AG08396 (cell line): ENCODE results near the gene PLPPR1.
"Not testable (repeated sequence)": the region's sequence is repeated elsewhere in the genome, so short reads cannot be mapped to it uniquely, and the experiment has no call there.

ENCODE experiments used
- DNase-seq: peaks from one replicate; pipeline ENCODE4 v3.0.0; 2012; ENCODE audit warnings: low spot score, mixed read lengths

Gene PLPPR1

DNA sequence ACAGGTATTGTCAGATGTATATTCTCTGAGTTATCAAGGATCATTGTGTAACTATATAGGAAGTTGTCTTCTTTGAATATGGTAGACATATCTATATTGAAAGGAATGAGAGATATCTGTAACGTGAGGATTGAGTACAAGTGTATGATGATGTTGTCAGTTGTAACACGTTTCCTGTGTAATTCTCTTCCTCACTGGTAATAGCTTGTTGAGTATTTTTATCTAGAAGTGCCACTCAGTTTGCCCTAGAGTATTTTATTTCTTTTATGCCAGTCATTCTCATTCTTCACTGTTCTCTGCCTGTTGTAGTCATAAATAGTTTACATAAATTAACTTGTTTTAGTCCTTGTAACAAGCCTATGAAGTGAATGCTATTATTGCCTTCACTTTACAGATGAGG lies 184.1 kb downstream of the PLPPR1 start:
- no peak for DNase-seq

- DNase-seq: no peak
Measured at GRCh38 chr9:101219030-101219429, 190.5 kb downstream of the PLPPR1 start.

DNA sequence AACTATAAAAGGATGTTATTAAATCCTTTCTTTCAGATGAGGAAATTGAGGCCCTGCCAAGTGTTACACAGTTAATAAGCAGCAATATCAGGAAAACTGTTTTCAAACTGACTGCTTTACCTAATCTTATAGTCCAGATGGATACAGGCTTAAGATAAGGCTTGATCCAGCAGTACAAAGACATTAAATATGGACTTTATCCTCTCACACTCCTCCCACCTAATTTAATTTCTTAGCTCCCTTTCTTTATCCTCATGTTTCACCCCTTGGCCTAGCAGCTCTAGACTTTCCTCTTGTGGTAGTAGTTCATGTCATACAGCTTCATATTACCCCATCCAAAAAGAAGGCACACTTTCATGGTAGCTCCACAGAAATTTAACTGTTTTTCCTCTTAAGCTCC lies 191.8 kb downstream of the PLPPR1 start:
- no peak for DNase-seq

GRCh38 chr9:101225271-101225670 lies 196.7 kb downstream of the PLPPR1 start:
- DNase-seq: no peak

DNA sequence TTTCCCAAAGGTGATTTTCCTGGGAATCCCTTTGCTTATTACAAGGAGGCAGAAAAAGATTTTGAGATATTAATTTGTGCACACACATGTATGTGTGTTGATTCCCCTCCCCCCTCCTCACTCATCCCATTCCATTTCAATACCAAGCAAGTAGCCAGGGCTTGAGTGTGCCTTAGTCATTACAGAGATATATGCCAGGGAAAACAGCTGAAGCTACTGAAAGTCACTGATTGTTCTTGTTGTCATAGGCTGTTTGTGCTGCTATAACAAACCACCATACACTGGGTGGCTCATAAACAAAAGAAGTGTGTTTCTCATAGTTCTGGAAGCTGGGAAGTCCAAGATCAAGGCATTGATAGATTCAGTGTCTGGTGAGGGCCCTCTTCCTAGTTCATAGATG lies 197.6 kb downstream of the PLPPR1 start:
- no peak for DNase-seq

DNA sequence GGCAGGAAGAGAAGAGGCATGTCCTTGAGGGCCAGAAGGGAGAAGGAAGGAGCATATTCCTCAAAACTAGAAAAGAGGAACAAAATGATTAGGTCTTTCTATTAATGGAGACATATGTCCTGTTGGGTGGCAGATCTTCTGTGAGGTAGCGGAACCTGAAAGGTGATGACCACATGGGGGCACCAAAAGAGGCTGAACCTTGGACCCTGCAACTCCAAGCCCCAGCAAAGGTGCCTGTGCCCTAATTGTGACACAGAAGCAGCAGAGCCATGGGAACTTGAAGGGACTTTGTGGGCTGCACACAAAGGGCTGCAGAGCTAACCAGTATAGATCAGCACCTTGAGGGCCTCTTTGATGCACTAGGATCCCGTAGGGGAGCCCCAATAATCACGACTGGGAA lies 198.3 kb downstream of the PLPPR1 start:
- DNase-seq: no peak

GRCh38 chr9:101229606-101230005 lies 201.1 kb downstream of the PLPPR1 start:
- no peak for DNase-seq

DNA sequence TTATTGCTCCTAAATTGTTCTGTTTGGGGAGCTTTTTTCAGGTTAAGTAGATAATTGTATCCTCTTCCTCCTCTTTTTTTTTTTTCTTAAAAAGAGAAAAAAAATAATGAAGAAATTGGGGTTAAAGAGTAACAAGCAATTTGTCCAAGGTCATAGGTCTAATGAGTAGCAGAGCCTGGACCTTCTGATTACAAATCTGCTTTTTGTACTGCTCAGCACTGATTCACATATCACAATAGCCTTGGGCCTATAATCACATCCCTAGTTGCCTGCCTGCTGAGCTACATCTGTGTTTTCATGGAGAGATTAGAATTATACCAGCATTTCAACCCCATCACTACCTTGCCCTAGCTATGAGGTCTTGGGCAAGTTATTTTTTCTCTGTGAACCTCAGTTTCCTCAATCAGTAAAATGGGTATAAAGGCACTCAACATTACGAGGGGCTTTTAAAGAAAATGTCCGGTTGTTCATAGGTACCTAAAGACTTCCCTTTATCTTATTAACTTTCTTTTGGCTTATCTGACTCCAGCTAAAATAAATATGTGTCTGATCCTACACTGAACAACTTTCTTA lies 204.0 kb downstream of the PLPPR1 start:
- no peak for DNase-seq

GRCh38 chr9:101235105-101235866 lies 206.8 kb downstream of the PLPPR1 start:
- no peak for DNase-seq

DNA sequence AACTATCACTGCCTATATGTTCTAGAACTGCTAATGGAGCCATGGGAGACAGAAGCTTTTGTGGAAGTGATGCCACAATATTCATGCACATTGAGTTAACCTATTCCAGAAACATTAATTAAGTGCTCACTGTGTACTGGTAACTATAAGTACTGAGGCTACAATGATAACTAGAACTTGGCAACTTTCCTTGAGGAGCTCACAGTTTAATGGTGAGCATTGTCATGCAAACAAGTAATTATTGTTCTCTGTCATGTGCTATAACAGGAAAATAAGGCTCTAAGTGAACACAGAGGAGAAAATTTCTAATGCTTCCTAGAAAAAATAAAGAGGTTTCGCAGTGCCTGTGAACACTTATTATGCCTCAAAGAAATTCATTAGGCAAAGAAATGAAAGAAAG lies 214.1 kb downstream of the PLPPR1 start:
- DNase-seq: no peak

DNA sequence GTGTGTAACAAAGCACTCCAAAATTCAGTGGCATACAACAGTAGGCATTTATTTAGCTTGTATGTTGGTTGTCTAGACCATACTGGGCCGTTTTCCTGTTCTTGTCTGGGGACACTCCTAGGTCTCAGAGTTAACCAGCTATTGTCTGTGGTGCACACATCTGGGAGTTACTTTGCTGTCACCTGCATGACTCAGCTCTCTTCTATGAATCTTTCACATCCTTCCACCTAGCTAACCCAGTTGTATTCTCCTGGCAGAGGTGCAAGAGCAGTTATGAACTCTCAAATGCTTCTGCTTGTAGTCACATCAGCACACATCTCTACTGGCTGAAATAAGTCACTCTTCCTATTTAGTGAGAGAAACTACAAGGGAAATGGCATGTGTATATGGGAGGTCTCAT lies 218.2 kb downstream of the PLPPR1 start:
- no peak for DNase-seq

DNA sequence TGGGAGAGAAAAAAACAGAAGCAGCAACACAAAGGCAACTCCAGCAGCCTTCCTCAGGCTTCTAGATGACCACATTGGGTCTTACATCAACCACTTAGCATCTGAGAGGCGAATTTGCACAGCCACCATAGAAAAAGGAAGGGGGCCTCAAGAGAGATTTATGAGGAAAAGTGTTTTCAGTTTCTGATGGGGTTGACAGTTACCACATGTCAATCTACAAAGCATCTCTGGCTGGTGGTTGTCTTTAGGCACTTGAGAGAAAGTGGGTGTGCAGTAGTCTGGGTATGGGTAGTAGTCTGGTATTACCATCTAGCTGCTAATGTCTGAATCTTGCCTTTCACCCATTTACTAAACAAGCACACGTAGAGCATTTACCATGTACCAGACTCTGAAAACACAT lies 218.8 kb downstream of the PLPPR1 start:
- DNase-seq: no peak

DNA sequence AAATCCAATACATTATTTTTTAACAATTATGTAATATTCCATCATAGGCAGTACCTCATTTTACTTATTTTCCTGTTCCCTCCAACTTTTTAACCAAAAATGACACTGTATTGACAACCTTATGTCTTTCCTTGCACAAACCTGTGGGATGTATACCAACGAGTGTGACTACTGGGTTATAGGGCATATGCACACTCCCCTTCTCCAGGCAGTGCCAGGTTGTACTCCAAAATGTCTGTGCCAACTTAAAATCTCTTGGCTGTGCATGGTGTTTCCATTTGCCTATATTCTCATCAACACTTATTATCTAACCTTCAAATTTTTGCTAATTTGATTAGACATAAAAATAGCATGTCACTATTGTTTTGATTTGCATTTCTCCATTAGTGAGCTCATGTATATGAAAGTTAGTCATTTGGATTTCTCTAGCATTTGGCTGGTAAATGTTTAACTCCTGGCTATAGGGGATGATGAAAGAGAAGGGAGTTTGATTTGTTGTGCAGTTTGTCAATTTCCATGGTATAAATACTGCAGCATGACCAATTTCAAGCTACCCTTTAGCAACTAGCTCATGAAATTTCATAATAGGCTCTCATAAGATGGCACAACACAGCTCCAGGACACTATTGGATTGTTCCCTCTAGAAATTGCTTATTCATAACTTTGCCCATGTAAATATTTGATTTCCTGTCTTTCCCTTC lies 226.4 kb downstream of the PLPPR1 start:
- no peak for DNase-seq

DNA sequence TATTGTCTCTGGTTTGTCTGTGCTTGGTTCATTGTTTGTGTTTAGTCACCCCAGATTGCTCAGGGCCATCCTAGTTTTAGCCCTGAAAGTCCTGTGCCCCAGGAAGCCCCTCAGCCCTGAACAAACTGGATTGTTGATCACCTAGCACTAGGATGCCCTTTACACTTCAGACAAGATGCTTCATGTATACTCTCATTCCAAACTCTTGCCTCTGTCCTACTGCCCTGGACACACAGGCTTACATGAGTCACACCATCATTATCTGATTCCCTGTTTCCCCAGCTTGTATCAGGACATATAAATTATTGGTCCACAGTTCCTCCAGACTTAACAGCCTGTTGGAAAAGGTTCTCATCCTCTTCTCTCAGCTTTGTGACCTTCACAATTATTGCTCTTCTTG lies 236.2 kb downstream of the PLPPR1 start:
- DNase-seq: no peak

GRCh38 chr9:101265261-101265660 lies 236.7 kb downstream of the PLPPR1 start:
- DNase-seq: no peak

- DNase-seq: no peak
Measured at GRCh38 chr9:101268426-101268825, 239.9 kb downstream of the PLPPR1 start.

GRCh38 chr9:101269591-101270283 lies 241.2 kb downstream of the PLPPR1 start:
- DNase-seq: no peak

DNA sequence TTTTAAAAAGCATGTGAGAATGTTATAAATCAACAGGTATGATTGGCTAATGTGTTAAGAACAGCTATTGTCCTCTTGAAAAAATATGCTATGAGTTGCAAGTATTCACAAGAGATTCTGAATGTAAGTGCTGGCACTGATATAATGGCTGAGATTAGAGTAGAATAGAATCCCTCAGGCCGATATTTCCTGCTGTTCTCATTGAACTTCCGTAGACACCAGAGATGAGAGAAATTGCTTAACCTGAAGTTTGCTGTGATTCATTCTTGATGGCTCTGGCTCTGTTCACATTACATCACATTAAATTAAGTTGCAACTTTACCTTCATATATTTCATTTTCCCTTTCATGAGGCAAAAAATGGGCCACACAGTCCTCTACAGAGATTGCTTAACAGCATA lies 241.8 kb downstream of the PLPPR1 start:
- DNase-seq: no peak

DNA sequence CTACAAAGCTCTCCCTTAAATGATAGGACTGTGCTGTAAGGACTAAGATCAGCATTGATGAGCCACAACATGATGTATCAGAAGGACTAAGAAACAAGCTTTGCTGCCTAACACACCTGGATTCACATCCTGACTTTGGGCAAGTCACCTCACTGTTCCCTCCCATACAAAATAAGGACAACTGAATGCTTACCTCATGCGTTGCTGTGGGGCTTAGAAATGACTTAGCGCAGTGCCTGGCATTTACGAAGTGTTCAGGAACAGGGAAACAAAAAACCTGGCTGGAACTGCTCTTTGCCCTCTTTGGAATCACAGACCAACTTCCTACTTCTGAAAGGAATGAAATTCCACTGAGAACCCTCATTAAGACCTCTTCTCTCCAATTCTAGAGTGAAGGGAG lies 242.6 kb downstream of the PLPPR1 start:
- DNase-seq: no peak

- DNase-seq: no peak
Measured at GRCh38 chr9:101274971-101275768, 246.6 kb downstream of the PLPPR1 start.

DNA sequence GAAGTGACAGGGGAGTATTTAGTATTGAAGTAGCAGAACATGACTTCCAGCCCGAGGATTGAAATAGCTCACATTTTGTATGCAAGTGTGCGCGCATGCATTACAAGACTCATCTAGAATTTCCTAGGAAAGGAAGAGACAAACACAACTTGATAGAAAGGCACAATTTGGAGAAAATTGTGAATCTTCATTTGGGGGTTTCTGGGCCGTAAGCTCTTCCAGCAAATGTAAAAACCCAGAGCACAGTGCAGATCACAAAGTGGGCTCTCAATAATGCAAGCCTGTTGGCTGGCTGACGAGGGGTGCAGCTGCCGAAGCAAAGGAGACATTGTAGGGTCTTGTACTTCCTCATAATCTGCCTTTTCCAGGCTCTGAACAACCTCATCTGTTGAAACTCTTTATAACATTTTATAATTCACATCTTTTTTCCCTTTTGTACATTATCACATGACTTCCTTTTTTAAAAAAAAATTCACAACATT lies 247.3 kb downstream of the PLPPR1 start:
- no peak for DNase-seq

DNA sequence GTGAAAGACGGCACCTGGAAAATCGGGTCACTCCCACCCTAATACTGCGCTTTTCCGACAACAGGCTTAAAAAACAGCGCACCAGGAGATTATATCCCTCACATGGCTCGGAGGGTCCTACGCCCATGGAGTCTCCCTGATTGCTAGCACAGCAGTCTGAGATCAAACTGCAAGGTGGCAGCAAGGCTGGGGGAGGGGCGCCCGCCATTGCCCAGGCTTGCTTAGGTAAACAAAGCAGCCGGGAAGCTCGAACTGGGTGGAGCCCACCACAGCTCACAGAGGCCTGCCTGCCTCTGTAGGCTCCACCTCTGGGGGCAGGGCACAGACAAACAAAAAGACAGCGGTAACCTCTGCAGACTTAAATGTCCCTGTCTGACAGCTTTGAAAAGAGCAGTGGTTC lies 262.5 kb downstream of the PLPPR1 start:
- DNase-seq: not testable (repeated sequence)
